NCI-H524 treated with DMSO at 0.1 percent for 48 hours (cell line): ENCODE data around the gene PANK2.
A peak's percentile ranks its signal among the peaks of the same experiment; 100 is the strongest.
"Not testable (repeated sequence)": the region's sequence is repeated elsewhere in the genome, so short reads cannot be mapped to it uniquely, and the experiment has no call there.

Source experiments
- DNase-seq: peaks from one replicate; lab custom pipeline; 2025; lab: John Stamatoyannopoulos, UW

PANK2 gene

GRCh38 chr20:3927486-3928291, 38.5 kb downstream of the PANK2 start:
- DNase-seq: peak; percentile 86

DNA sequence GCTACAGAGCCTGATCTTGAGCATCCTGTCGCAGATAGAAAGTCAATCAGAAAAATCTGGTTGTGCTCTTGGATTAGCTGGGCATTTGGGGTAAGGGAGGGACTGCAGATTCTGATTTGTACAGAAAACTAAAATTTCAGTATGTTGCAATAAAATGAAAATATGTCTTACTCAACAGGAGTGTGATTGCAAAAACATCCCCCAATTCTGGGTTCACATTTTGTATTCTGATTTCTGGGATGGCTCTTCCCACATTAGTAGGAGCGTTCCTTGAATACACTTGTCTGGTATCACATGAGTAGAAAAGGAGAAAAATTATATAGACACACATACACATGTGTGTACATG, 40.5 kb downstream of the PANK2 start:
- DNase-seq: no peak

GRCh38 chr20:3930265-3931206, 41.3 kb downstream of the PANK2 start:
- DNase-seq: no peak

DNA sequence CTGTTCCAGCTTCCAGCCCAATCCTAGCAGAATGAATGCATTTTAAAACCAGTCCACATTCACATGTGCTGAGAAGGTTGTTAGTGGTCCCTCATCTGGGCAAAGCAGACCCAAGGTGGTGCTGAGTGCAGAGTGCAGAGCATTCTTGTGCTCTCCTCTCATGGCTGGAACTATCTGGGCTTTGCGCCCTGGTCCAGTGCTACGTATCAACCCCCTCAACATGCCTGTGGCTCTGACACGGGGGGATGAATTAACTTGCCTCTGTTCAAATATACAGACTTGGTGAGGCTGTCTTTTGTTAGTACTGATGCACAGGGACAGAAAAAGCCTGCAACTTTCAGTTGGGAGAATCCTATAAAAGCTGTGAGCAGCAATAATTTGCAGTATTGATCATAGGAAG, 42.5 kb downstream of the PANK2 start:
- no peak for DNase-seq

DNA sequence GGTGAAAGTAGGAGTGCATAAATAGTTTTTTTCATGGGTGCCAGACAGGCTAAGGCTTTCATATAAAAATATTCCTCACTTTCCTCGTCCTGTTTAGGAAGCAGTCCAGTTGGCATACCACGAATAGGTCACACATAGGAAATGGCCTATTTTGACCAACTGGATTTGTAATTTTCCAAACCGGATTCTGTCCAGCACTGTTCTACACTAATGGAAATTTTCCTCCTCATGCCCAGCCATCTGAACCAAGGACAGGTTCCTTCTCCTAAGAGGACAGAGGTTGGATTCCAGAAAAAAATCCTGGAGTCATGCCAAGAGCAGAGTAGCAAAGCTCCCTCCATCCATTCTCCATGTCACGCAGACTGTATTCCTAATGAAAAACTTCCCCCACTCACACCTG, 43.1 kb downstream of the PANK2 start:
- DNase-seq: no peak

DNA sequence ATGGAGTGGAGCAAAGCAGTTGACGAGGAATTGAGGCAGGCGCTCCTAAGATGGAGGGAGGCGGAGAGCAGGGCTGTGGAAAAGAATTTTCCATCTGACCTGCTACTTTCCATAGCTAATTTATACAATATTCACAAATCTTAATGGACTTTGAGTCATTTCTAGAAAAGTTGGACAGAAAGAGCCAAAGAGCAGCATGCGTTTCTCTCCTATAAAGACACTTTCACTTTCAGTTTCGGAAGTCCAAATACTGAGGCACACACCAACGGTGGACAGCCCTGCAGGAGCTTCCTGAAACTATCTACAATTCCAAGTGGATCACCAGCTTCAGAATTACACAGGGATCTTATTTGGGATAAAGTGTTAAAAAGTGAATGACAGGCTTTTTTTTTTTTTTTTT, 43.5 kb downstream of the PANK2 start:
- no peak for DNase-seq

- DNase-seq: no peak
These were observed 44.0 kb downstream of the PANK2 start for GRCh38 chr20:3933218-3933617.

GRCh38 chr20:3934624-3935023, 45.4 kb downstream of the PANK2 start:
- no peak for DNase-seq

DNA sequence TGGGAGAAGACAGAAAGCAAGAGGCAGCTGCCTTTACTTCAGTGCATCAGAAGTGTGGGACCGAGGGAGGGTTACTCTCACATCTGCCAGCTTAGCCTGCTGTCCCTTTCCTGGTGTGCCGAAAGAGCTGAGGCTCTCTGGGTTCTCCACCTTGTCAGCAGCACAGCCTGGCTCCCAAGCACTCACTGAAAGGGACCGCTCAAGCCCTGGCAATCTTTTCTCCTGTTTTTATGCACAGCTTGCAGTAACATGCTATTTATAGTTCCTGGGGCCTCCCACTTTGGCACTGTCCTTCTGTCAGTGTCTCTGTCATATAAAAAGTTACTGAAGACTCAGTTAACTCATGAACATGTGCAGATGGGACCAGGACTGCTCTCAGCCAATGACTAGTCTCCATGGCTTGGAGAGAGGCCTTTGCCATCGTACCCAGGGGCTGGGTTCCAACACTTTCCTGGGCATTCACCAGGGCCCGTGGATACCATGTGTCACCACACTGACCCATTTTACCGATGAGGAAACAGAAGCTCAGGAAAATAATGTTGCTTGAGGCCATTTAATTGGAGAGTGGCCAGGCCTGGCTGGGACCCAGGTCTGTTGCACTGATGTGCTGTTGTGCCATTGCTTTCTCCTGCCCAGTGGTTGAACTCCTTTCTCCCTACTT, 46.2 kb downstream of the PANK2 start:
- peak; percentile 15 for DNase-seq

- DNase-seq: peak; percentile 16
These were observed 46.8 kb downstream of the PANK2 start for GRCh38 chr20:3935956-3936340.

DNA sequence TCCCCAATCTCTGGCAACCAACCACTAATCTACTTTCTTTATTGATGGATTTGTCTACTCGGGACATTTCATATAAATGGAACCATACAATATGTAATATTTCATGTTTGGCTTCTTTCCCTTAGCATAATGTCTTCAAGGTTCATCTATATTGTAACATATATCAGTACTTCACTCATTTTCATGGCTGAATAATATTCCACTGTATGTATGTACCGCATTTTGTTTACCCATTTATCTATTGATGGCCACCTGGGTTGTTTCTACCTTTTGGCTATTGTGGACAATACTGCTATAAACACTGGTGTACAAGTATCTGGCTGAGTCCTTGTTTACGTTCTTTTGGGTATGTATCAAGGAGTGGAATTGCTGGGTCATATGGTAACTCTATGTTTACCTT, 48.4 kb downstream of the PANK2 start:
- DNase-seq: no peak

DNA sequence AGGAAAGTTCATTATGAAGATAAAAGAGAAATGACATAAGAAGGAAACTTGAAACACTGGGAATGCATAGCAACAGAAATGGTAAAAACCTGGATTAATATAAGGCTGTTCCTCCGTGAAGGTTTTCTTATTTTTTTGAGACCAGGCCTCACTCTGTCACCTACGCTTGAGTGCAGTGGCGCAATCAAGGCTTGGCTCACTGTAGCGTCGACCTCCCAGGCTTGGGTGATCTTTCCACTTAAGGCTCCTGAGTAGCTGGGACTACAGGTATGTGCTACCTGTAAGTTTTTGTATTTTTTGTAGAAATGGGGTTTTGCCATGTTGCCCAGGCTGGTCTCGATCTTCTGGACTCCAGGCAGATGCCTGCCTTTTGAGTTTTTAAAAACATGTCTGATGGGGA, 51.7 kb downstream of the PANK2 start:
- no peak for DNase-seq

GRCh38 chr20:3946666-3947065, 57.5 kb downstream of the PANK2 start:
- DNase-seq: not testable (repeated sequence)

GRCh38 chr20:3964719-3965118, 75.5 kb downstream of the PANK2 start:
- DNase-seq: no peak

DNA sequence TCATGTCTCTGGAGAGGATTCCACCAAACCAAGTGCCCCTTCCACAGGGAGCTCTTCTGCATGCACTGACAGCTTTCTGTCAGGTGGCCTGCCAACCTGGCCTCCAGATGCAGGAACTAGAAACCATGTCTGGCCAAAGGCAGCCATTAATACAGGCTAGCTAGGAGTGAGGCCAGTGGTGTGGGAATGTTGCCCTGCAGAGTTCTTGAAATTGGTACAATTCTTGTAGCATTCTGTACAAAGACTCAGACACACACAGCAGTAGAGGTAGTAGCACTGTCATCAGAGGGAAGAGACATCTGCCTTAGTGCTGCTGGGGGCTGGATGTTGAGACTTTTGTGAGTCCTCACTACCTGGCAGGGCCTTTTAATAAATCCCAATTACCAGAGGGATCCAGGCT, 77.4 kb downstream of the PANK2 start:
- no peak for DNase-seq

GRCh38 chr20:3970016-3970415, 80.8 kb downstream of the PANK2 start:
- DNase-seq: no peak

GRCh38 chr20:3971145-3971544, 82.0 kb downstream of the PANK2 start:
- DNase-seq: no peak

- DNase-seq: no peak
These were observed 83.0 kb downstream of the PANK2 start for GRCh38 chr20:3972161-3972560.

DNA sequence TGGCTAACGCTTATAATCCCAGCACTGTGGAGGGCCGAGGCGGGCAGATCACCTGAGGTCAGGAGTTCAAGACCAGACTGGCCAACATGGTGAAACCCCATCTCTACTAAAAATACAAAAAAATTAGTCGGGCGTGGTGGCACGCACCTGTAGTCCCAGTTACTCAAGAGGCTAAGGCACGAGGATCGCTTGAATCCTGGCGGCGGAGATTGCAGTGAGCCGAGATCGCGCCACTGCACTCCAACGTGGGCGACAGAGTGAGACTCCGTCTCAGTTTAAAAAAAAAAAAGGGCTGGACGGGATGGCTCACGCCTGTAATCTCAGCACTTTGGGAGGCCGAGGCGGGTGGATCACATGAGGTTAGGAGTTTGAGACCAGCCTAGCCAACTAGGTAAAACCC, 83.4 kb downstream of the PANK2 start:
- DNase-seq: not testable (repeated sequence)

DNA sequence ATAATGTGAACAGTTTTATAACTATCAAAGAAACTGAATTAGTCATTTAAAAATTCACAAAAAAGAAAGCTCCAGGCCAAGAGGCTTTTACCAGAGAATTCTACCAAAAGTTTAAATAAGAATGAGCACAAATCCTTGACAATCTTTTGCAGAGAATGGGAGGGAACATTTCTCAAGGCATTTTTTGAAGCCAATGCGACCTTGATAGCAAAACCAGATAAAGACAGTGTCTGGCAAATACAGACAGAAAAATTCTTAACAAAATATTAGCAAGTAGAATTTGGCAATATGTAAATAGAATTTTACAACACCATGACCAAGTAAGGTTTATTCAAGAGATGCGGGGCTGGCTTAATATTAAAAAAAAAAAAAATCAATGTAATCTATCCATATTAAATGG, 84.5 kb downstream of the PANK2 start:
- DNase-seq: no peak

- no peak for DNase-seq
These were observed 87.3 kb downstream of the PANK2 start for GRCh38 chr20:3976511-3976910.
